NOMO-1 treated with DMSO at 0.1 percent for 48 hours (cell line): ENCODE results near the gene NUDT16.

ENCODE experiments used
- DNase-seq: peaks from one replicate; lab custom pipeline; 2025; ENCODE audit not compliant: unreplicated experiment; lab: John Stamatoyannopoulos, UW

Gene NUDT16

GRCh38 chr3:131380821-131381444 is 641 bp upstream of the NUDT16 start:
- peak; percentile 40 for DNase-seq

GRCh38 chr3:131386429-131387165 is 5.0 kb downstream of the NUDT16 start:
- peak; percentile 97 for DNase-seq

GRCh38 chr3:131387796-131388489 is 6.4 kb downstream of the NUDT16 start:
- DNase-seq, result no peak

GRCh38 chr3:131388490-131388799 is 6.9 kb downstream of the NUDT16 start:
- DNase-seq, result no peak

GRCh38 chr3:131390331-131390730 is 8.8 kb downstream of the NUDT16 start:
- DNase-seq, result no peak

- no peak for DNase-seq
These were observed 11.5 kb downstream of the NUDT16 start for GRCh38 chr3:131393051-131393450.

GRCh38 chr3:131393868-131394267 is 12.3 kb downstream of the NUDT16 start:
- DNase-seq, result no peak

- no peak for DNase-seq
These were observed 12.8 kb downstream of the NUDT16 start for GRCh38 chr3:131394400-131394799.

GRCh38 chr3:131396170-131396569 is 14.6 kb downstream of the NUDT16 start:
- DNase-seq, result peak; percentile 10

- no peak for DNase-seq
These were observed 16.3 kb downstream of the NUDT16 start for GRCh38 chr3:131397889-131398288.

- DNase-seq, result no peak
These were observed 20.4 kb downstream of the NUDT16 start for GRCh38 chr3:131401978-131402377.

- peak; percentile 92 for DNase-seq
These were observed 20.9 kb downstream of the NUDT16 start for GRCh38 chr3:131402391-131403039.

GRCh38 chr3:131403216-131403895 is 21.8 kb downstream of the NUDT16 start:
- DNase-seq, result no peak

GRCh38 chr3:131405411-131405810 is 23.8 kb downstream of the NUDT16 start:
- no peak for DNase-seq

GRCh38 chr3:131406274-131406673 is 24.7 kb downstream of the NUDT16 start:
- DNase-seq, result no peak

GRCh38 chr3:131417751-131418150 is 36.2 kb downstream of the NUDT16 start:
- no peak for DNase-seq

- DNase-seq, result no peak
These were observed 39.7 kb downstream of the NUDT16 start for GRCh38 chr3:131421301-131421700.

- no peak for DNase-seq
These were observed 40.5 kb downstream of the NUDT16 start for GRCh38 chr3:131421957-131422498.

- DNase-seq, result no peak
These were observed 45.7 kb downstream of the NUDT16 start for GRCh38 chr3:131427226-131427625.

GRCh38 chr3:131431754-131432153 is 50.2 kb downstream of the NUDT16 start:
- DNase-seq, result no peak

- DNase-seq, result no peak
These were observed 50.9 kb downstream of the NUDT16 start for GRCh38 chr3:131432441-131432840.
